Mucosa of stomach (tissue), 1 donor: ENCODE results near the gene KCNJ1.

Experiments used
- H3K27me3 ChIP-seq: one replicate; pipeline ENCODE4 v1.7.0; 2013; ENCODE audit warnings: mild to moderate bottlenecking, low read length; ENCODE audit not compliant: control insufficient read depth, insufficient read depth
- H3K36me3 ChIP-seq: one replicate; pipeline ENCODE4 v1.7.0; 2013; ENCODE audit warnings: low read length; ENCODE audit not compliant: control insufficient read depth, insufficient read depth
- H3K4me1 ChIP-seq: one replicate; pipeline ENCODE4 v1.7.0; 2013; ENCODE audit warnings: mild to moderate bottlenecking, low read length; ENCODE audit not compliant: control insufficient read depth, insufficient read depth
- H3K4me3 ChIP-seq: one replicate; pipeline ENCODE4 v1.7.0; 2013; ENCODE audit warnings: low read length
- H3K9ac ChIP-seq: one replicate; pipeline ENCODE4 v1.7.0; 2013; ENCODE audit warnings: mild to moderate bottlenecking, low read length, moderate library complexity
- H3K9me3 ChIP-seq: one replicate; pipeline ENCODE4 v1.7.0; 2013; ENCODE audit warnings: mild to moderate bottlenecking, low read length, moderate library complexity; ENCODE audit not compliant: control insufficient read depth
- donor health status: Pancreatic carcinoma.

The KCNJ1 gene

DNA sequence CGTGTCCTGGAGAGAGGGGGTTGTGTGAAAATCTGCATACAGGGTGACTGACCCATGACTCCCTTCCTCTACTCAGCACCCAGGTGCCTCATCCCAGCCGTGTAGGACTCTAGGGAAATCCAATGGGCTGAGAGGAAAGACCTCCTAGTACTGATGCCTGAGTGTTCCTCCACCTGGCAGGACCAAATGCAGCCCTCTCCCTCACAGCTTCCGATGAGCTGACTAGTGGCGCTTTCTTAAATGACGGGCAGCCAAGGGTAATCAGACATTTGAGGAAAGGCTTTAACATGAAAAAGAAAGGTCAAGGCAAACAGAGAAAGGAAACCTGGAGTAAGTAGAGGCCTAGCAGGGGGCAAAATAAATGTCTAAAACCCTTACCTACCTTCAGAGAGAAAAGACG, 5.0 kb upstream of the KCNJ1 start:
- Histone ChIP-seq H3K36me3 (no peaks in the 10 kb centered on the region), H3K27me3 (peaks cover 3% of the 10 kb centered on the region), H3K4me3 (no peak overlapping the region), H3K9ac (no peak overlapping the region), H3K9me3 (no peaks in the 10 kb centered on the region), H3K4me1 (no peaks in the 10 kb centered on the region)

DNA sequence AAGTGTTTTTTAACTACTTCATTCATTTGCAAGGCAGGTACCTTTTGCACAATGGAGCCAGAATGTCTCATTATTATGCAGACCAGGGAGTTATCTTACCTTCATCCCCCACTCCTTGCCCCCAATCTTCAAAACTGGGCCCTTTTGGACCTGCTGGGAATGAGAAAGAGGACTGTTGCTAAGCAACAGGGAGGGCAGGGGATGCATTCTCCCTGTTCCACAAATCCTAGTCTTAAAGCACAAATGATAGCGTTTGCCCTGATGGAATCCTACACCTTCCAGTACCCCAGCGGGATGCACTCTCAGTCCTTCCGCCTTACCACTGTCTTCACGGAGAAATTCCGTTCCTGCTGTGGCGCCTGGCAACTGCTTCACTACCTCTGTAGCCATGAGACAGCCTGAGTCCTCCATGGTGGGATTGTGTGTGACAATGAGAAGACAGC, 4.1 kb upstream of the KCNJ1 start:
- Histone ChIP-seq H3K4me1 (no peaks in the 10 kb centered on the region), H3K4me3 (no peak overlapping the region), H3K36me3 (no peaks in the 10 kb centered on the region), H3K9me3 (no peaks in the 10 kb centered on the region), H3K9ac (no peak overlapping the region), H3K27me3 (peaks cover 3% of the 10 kb centered on the region)

DNA sequence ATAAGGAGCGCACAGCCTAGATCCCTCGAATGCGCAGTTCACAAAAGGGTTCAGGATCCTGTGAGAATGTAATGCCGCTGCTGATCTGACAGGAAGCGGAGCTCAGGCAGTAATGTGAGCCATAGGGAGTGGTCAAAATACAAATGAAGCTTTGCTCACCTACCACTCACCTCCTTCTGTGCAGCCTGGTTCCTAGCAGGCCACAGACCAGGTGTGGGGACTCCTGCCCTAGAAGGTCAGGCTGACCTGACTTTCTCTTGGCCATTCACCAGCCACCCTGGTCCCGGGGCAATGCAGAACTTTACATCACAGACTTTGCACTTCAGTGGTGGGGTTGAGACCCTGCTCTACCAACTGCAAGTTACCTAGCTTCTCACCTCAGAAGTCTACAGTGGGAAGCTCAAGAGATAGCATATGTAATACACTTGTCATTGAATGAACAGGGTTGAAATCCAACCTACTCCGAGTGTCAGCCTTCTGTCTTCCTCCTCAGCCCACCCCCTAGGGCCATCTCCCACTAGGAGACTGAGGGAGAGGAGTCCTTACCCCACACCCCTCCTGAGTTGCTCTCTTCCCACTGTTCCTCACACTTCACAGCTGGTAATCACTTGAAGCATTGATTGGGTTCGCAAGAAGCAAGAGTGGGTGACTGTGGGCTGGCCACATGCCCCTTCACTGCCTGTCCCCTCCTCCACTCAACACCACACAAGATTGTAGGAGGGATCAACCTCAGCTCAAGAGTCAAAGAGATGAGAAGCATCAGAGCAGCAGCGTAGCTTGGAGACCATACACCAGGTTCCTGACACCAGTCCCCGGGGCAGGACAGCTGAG, 2.0 kb upstream of the KCNJ1 start:
- Histone ChIP-seq H3K27me3 (no peaks in the 10 kb centered on the region), H3K4me1 (no peaks in the 10 kb centered on the region), H3K36me3 (no peaks in the 10 kb centered on the region), H3K9ac (no peak overlapping the region), H3K9me3 (no peaks in the 10 kb centered on the region), H3K4me3 (no peak overlapping the region)

DNA sequence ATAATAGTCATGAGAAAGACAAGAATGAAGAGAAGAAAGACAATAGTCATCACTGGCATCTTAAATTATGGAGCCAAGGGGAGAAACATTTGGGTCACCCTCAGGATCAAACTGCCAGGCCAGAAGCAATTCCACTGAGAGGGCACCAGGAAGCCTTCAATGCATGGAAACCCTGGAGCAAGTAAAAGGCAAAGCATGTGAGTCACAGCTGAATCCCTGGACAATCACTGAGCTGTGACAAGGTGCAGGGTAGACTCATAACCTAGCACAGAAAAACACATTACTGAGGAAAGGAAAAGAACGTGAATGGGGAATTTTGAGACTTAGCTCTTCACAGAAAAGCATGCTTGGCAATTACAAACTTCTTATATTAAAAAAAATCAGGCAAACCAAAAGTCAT, 1.6 kb downstream of the KCNJ1 start:
- Histone ChIP-seq H3K4me1 (no peaks in the 10 kb centered on the region), H3K4me3 (no peak overlapping the region), H3K9ac (no peak overlapping the region)

DNA sequence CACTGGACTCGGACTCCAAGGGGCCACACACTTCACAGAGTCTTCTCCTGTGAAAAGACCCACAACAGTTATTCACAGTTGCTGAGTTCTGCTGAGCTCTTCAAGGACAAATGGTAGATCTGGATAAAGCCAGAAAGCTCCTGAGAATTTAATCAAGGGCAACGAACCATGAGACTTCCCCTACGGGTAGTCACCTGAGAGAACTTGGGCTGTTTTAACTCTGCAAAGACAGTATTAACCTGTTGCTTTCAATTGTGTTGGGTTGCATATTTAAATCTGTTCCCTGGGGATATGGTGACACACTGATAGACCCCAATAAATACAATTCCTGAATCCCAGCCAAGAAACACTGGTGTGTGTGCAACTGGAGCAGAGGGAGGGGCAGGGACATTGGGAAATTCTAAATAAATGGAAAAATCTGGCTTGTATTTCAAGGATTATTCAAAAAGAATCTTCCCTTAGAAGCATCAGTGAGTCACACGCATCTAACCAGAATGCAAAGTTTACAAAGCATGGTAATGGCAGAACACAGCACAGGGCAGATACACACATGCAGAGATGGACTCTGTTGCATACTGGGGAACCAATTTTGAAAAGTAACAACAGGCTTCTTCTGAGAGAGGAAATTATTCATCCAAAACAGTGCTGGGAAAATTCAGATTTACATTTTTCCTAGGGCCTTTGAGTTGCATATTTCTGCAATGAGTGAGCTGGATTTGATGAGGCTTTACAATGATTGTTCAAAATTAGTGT, 4.0 kb downstream of the KCNJ1 start:
- no peaks in the 10 kb centered on the region for H3K9me3 ChIP-seq
- peaks cover 3% of the 10 kb centered on the region for H3K27me3 ChIP-seq
- no peak overlapping the region for H3K4me3 ChIP-seq
- H3K36me3 ChIP-seq = no peaks in the 10 kb centered on the region
- no peak overlapping the region for H3K9ac ChIP-seq
- no peaks in the 10 kb centered on the region for H3K4me1 ChIP-seq

More for the DNA sequence above, 1.6 kb downstream of the KCNJ1 start:
- Histone ChIP-seq H3K36me3 (no peaks in the 10 kb centered on the region), H3K9me3 (no peaks in the 10 kb centered on the region), H3K27me3 (no peaks in the 10 kb centered on the region)

DNA sequence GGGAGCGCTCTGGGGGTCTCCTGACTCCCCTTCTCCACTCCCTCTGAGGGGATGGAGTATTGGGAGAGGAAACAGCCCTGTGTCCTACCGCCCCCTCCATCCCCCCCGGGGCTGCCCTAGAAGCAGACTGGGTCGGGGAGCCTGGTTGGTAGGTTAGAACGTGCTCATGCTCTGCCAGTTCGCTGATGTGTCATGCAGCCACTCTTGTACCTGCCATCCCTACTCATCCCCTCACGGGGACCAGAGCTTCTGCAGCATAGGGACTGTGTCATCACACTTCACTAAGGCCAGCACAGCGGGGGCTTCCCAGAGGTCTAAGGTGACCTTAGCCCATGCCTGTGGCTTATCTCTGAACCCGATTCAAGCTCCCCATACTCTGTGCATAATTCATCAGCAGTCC, 4.7 kb downstream of the KCNJ1 start:
- H3K4me1 ChIP-seq = no peaks in the 10 kb centered on the region
- H3K9me3 ChIP-seq = no peaks in the 10 kb centered on the region
- H3K27me3 ChIP-seq = peaks cover 3% of the 10 kb centered on the region
- H3K9ac ChIP-seq = no peak overlapping the region
- no peak overlapping the region for H3K4me3 ChIP-seq
- H3K36me3 ChIP-seq = no peaks in the 10 kb centered on the region

DNA sequence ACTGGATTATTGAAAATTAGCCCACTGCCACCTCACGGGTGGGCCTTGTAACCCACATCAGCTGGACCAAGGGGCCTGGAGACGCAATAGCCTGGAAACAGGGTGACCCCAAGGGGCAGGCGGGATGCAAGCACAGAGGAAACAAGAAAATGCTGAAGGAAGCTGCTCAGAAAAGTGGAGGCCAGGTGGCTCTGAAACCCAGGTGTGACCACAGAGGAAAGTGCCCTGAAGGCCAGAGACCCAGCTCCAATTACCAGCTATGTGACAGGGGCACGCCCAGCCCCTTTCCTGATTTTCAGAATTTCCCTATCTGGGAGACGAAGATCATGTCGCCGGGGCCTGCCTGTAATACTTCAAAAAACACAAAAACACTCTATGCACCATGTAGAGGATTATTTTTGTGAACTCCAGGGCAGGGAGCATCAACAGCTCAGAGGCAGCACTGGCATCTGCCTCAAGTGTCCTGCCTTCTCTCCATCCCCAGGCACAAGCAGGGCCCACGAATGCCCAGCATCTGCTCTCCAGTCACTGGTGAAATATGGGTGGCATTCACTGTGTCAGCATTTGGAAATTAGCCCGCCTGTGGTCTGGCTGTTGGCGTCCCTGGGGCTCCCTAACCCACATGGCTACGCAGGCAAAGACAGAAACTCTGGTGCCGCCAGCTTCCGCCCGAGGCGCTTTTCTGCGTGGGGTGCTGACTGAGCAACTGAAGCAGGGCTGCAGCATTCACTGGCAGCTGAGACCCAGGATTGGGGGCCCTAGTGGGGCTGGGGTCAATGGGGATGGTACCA, 6.3 kb downstream of the KCNJ1 start:
- H3K4me1 ChIP-seq = no peaks in the 10 kb centered on the region
- H3K9me3 ChIP-seq = no peaks in the 10 kb centered on the region
- H3K27me3 ChIP-seq = peaks cover 3% of the 10 kb centered on the region
- H3K9ac ChIP-seq = no peak overlapping the region
- H3K36me3 ChIP-seq = no peaks in the 10 kb centered on the region
- no peak overlapping the region for H3K4me3 ChIP-seq

DNA sequence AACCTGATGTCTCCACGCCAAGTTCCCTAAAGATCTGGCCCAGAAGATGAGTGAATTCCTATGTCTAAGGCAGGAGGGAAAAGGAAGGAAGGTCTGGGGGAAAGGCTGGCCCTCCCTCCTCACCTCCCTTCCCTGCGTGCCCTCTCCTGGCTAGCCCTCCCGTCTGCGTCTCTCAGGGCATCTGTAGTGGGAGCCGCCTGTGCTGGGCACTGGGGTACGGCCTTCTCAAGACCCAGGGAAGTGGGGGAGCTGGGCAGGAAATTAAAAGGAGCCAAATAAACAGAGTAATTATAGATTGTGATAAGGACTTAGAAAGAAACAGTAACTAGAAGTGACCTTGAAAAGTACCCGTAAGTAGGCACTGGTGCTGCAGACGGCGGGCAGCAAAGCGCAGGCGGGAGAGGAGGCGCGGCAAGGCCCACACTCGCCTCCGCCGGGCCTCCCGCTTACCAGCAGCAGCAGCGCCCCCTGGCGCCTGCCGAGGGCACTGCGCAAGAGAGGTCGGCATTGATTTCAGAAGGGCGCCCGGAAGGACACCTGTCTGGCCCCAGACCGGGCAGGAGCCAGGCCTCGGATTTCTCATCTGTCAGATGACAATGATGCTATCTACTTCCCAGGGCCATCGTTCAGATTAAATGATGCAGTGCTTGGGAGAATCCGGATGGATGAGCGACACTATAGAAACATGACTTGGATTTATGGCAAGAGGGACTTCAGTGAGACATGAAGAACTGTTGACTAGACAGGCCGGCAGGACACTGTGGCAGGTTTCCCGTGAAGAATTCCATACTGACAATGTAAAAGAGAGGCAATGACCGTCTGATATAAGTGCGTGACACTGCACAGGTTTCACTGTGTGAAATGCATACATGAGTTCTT, 7.3 kb downstream of the KCNJ1 start:
- Histone ChIP-seq H3K27me3 (peaks cover 3% of the 10 kb centered on the region), H3K4me3 (no peak overlapping the region), H3K9me3 (no peaks in the 10 kb centered on the region), H3K4me1 (no peaks in the 10 kb centered on the region), H3K9ac (no peak overlapping the region), H3K36me3 (no peaks in the 10 kb centered on the region)

DNA sequence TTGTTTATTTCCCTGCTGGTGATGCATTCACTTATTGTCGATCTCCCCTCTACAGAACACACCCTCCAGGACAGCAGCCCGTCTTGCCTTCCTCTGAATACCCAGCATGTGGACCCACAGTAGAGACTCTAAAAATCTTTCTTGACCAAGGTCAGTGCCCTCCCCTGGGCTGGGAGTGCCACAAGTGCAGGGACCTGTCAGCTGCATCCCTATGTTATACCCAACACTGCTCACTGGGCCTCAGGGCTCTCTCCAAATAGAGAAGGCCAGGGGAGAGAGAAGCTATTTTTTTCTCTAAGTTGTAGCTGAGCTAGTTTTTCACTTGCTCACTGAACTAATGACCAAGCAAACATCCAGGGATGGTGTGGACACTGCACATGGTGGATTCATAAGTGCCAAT, 9.8 kb downstream of the KCNJ1 start:
- Histone ChIP-seq H3K27me3 (peaks cover 3% of the 10 kb centered on the region), H3K4me3 (no peak overlapping the region), H3K9me3 (no peaks in the 10 kb centered on the region), H3K4me1 (no peaks in the 10 kb centered on the region), H3K9ac (no peak overlapping the region), H3K36me3 (no peaks in the 10 kb centered on the region)

DNA sequence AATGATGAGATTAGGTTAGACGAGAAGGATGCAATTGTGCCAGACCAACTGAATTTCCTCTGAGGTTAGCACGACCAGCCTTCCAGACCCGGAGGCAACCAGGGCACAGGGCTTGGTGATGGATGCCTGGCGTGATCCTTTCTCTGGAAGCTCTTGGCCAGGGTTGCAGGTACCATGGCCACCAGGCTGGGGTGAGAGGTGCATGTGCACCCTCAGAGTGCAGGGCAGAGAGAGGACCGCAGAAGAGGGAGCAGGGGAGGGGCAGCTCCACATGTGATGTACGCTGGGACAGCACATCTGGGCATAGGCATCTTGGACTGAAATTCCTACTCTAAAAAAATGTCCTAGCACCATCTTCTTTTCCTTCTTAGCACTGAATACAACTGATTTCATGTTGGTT, 10.9 kb downstream of the KCNJ1 start:
- Histone ChIP-seq H3K27me3 (peaks cover 3% of the 10 kb centered on the region), H3K9me3 (no peaks in the 10 kb centered on the region), H3K9ac (no peak overlapping the region), H3K4me3 (no peak overlapping the region), H3K4me1 (no peaks in the 10 kb centered on the region), H3K36me3 (no peaks in the 10 kb centered on the region)

DNA sequence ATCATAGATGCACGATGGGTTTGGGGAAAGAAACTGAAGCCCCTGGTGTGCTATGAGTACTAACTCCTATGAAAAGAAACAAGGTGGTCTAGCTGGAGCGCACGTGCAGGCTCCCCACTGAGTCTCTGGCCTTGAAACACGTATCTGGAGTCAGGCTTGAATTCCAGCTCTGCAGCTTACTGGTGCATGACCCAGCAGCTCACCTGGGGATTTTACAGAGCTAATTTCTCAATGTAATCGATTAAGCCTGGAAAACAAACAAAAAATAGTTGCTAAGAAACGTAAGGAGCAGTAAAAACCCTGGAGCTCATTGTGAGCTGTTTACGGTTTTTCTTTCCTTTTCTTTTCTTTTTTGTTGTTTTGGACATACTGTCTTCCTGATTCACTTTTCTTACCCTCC, 12.3 kb downstream of the KCNJ1 start:
- no peak overlapping the region for H3K4me3 ChIP-seq
- H3K4me1 ChIP-seq = no peaks in the 10 kb centered on the region
- no peaks in the 10 kb centered on the region for H3K36me3 ChIP-seq
- no peak overlapping the region for H3K9ac ChIP-seq
- H3K27me3 ChIP-seq = peaks cover 3% of the 10 kb centered on the region
- no peaks in the 10 kb centered on the region for H3K9me3 ChIP-seq
